Keratinocyte (primary cell): ENCODE data around the gene RBFA. TPM values are rescaled to one million over a fixed set of nuclear protein-coding genes. Genes with fewer than 3 reads are reported as not detected.
"Not testable (repeated sequence)": the region's sequence is repeated elsewhere in the genome, so short reads cannot be mapped to it uniquely, and the experiment has no call there.

Experiments
- DNase-seq: peaks from one replicate; pipeline ENCODE4 v3.0.0-alpha.2; 2011; ENCODE audit warnings: low read depth, missing footprints, low spot score
- FAIRE-seq: peaks from 2 replicates; lab custom pipeline; 2011; peaks lifted over from hg19 to GRCh38; lab: Jason Lieb, UNC
- H2AFZ ChIP-seq: 2 replicates; pipeline ENCODE4 v1.6.0; 2012; ENCODE audit warnings: low read length, control low read depth, inconsistent platforms; ENCODE audit not compliant: control insufficient read depth
- H3K27ac ChIP-seq: 2 replicates; pipeline ENCODE4 v1.5.1; 2011; ENCODE audit warnings: low read length; ENCODE audit not compliant: control insufficient read depth, insufficient read depth
- H3K27me3 ChIP-seq: 3 replicates; pipeline ENCODE4 v1.6.0; 2011; ENCODE audit warnings: low read length; ENCODE audit not compliant: control insufficient read depth, insufficient read depth; ENCODE audit errors: extremely low read depth
- H3K36me3 ChIP-seq, 2 experiments: 2 replicates in 1 of 2; 3 replicates in 1 of 2; pipeline ENCODE4 v1.5.1; 2011; ENCODE audit warnings: low read length in 2 of 2, mild to moderate bottlenecking in 1 of 2; ENCODE audit not compliant: control insufficient read depth in 2 of 2, insufficient read depth in 2 of 2; ENCODE audit errors: extremely low read depth in 1 of 2
- H3K4me1 ChIP-seq: 3 replicates; pipeline ENCODE4 v1.5.1; 2011; ENCODE audit warnings: low read length; ENCODE audit not compliant: control insufficient read depth, insufficient read depth; ENCODE audit errors: extremely low read depth
- H3K4me2 ChIP-seq: 3 replicates; pipeline ENCODE4 v1.6.0; 2011; ENCODE audit warnings: low read depth, low read length; ENCODE audit not compliant: control insufficient read depth, insufficient read depth; ENCODE audit errors: extremely low read depth
- H3K4me3 ChIP-seq, 3 experiments: fragments of 200-600 bp in 1 of 3; sonication (generic) in 1 of 3; 2 replicates in 2 of 3; 3 replicates in 1 of 3; pipeline ENCODE4 v1.5.1; 2011 to 2016; ENCODE audit warnings: low read length in 3 of 3, mild to moderate bottlenecking in 3 of 3, control low read depth in 2 of 3, inconsistent platforms in 1 of 3, low read depth in 1 of 3, mixed read lengths in 1 of 3, mixed run types in 1 of 3, moderate library complexity in 1 of 3; ENCODE audit not compliant: control insufficient read depth in 2 of 3, insufficient read depth in 2 of 3; ENCODE audit errors: extremely low read depth in 1 of 3
- H3K79me2 ChIP-seq: 2 replicates; pipeline ENCODE4 v1.6.0; 2012; ENCODE audit warnings: low read length; ENCODE audit not compliant: control insufficient read depth, insufficient read depth
- H3K9ac ChIP-seq: 3 replicates; pipeline ENCODE4 v1.6.0; 2011; ENCODE audit warnings: low read length; ENCODE audit not compliant: control insufficient read depth, insufficient read depth; ENCODE audit errors: extremely low read depth
- H3K9me1 ChIP-seq: 3 replicates; pipeline ENCODE4 v1.6.0; 2011; ENCODE audit warnings: low read length; ENCODE audit not compliant: control insufficient read depth, insufficient read depth; ENCODE audit errors: extremely low read depth
- H3K9me3 ChIP-seq: 2 replicates; pipeline ENCODE4 v1.5.1; 2012; ENCODE audit warnings: low read depth, low read length; ENCODE audit not compliant: control insufficient read depth
- H4K20me1 ChIP-seq: 3 replicates; pipeline ENCODE4 v1.6.0; 2011; ENCODE audit warnings: low read length; ENCODE audit not compliant: control insufficient read depth, insufficient read depth; ENCODE audit errors: extremely low read depth
- EZH2 ChIP-seq: IDR thresholded peaks from one replicate; pipeline ENCODE4 v1.6.1; 2012; ENCODE audit warnings: inconsistent platforms, mild to moderate bottlenecking, low read length, moderate library complexity
- dilution Hi-C: fragments of 300-500 bp; cut with MboI; formaldehyde crosslinking; loops from one replicate; pipeline ENCODE4 v1.7.0; 2020; ENCODE audit warnings: low sequenced_read_pairs; ENCODE audit not compliant: extremely low pct_ligation_motif_present
- polyA plus RNA-seq, 5 experiments: library from polyadenylated mRNA; depleted of rRNA in 3 of 5; stranded (reverse) in 3 of 5; stranded (forward) in 1 of 5; unstranded in 1 of 5; fragments of >200 nt; gene quantifications; 1 replicate in 1 of 5; 2 replicates in 3 of 5; 3 replicates in 1 of 5; pipeline versions ENCODE4 v1.2.1 to v1.2.3, GENCODE V29; 2011 to 2012; ENCODE audit warnings: missing spikeins in 2 of 5, low read depth in 1 of 5, low replicate concordance in 1 of 5
- TF ChIP-seq, protein P1 (sequence below), 3 experiments: IDR thresholded peaks in 1 of 3; conservative IDR thresholded peaks in 1 of 3; optimal IDR thresholded peaks in 1 of 3; 2 replicates in 2 of 3; 3 replicates in 1 of 3; pipeline versions ENCODE3 to v1.5.1; 2011; ENCODE audit warnings: low read length in 3 of 3, mild to moderate bottlenecking in 3 of 3, moderate library complexity in 2 of 3, control low read depth in 1 of 3, inconsistent platforms in 1 of 3; ENCODE audit not compliant: insufficient read depth in 2 of 3; ENCODE audit errors: extremely low read depth in 1 of 3

RBFA gene
- polyA plus RNA-seq, 1 donor (not counting 4 experiments of a cell fraction or from before 2014, with no cell fraction given) = 30.7 TPM

DNA sequence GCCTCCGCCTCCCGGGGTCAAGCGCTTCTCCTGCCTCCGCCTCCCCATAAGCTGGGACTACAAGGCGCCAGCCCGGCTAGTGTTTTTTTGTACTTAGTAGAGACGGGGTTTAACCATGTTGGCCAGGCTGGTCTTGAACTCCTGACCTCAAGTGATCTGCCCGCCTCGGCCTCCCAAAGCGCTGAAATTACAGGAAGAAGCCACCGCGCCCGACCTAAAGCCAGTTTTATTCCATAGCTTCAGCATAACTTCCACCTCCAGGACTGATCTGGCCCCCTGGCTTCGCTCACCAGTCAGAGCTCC, 45.1 kb upstream of the RBFA start:
- peak overlapping the region; percentile 16 for H2AFZ ChIP-seq
- no peak for FAIRE-seq
- DNase-seq = no peak

DNA sequence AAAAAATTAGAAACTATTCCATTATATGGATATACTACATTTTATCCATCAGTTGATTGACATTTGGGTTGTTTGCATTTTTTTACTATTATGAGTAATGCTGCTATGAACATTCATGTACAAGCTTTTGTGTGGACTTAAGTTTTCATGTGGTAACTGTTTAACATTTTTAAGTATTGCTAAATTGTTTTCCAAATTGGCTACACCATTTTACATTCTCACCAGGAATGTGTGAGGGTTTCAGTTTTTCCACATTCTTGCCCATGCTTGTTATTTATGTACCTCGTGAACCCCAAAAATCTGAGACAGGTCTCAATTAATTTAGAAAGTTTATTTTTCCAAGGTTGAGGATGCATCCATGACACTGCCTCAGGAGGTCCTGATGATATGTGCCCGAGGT, 42.7 kb upstream of the RBFA start:
- no peak overlapping the region for H3K4me2 ChIP-seq
- no peaks in the 10 kb centered on the region for H3K36me3 ChIP-seq
- no peak for FAIRE-seq
- no peaks in the 10 kb centered on the region for H3K27me3 ChIP-seq
- DNase-seq = no peak
- no peak overlapping the region for H3K4me3 ChIP-seq
- H3K27ac ChIP-seq = no peak overlapping the region
- H3K79me2 ChIP-seq = peaks cover 18% of the 10 kb centered on the region
- no peak overlapping the region for H2AFZ ChIP-seq
- no peak overlapping the region for H3K9ac ChIP-seq
- dilution Hi-C loops = no loop called here
- H3K4me1 ChIP-seq = peaks cover 8% of the 10 kb centered on the region
- H3K9me1 ChIP-seq = no peaks in the 10 kb centered on the region
- H4K20me1 ChIP-seq = peaks cover 9% of the 10 kb centered on the region
- H3K9me3 ChIP-seq = no peaks in the 10 kb centered on the region
- TF ChIP-seq EZH2 = no peak
- TF ChIP-seq, protein P1, sequence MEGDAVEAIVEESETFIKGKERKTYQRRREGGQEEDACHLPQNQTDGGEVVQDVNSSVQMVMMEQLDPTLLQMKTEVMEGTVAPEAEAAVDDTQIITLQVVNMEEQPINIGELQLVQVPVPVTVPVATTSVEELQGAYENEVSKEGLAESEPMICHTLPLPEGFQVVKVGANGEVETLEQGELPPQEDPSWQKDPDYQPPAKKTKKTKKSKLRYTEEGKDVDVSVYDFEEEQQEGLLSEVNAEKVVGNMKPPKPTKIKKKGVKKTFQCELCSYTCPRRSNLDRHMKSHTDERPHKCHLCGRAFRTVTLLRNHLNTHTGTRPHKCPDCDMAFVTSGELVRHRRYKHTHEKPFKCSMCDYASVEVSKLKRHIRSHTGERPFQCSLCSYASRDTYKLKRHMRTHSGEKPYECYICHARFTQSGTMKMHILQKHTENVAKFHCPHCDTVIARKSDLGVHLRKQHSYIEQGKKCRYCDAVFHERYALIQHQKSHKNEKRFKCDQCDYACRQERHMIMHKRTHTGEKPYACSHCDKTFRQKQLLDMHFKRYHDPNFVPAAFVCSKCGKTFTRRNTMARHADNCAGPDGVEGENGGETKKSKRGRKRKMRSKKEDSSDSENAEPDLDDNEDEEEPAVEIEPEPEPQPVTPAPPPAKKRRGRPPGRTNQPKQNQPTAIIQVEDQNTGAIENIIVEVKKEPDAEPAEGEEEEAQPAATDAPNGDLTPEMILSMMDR (optimal IDR thresholded peaks at IDR 0.05 in 1 of 3, IDR thresholded peaks at IDR 0.05 in 1 of 3, conservative IDR thresholded peaks at IDR 0.05 in 1 of 3; ENCODE audit: extremely low read depth in 1 of 3, insufficient read depth in 2 of 3, low read length in 3 of 3) = no peak

More for the DNA sequence above, 45.1 kb upstream of the RBFA start:
- peaks cover 0 to 6% of the 10 kb centered on the region in 2 experiments for H3K36me3 ChIP-seq
- peaks cover 3% of the 10 kb centered on the region for H3K9me1 ChIP-seq
- H3K79me2 ChIP-seq = peaks cover 41% of the 10 kb centered on the region
- H3K4me2 ChIP-seq = peak overlapping the region; percentile 85
- H3K9me3 ChIP-seq = no peaks in the 10 kb centered on the region
- H3K27ac ChIP-seq = peak overlapping the region; percentile 77
- H3K4me1 ChIP-seq = peaks cover 13% of the 10 kb centered on the region
- dilution Hi-C loops = no loop called here
- peak overlapping the region; percentile 85 for H3K9ac ChIP-seq
- peak overlapping the region; percentile 94 to 100 (median 99) for H3K4me3 ChIP-seq
- peaks cover 16% of the 10 kb centered on the region for H4K20me1 ChIP-seq
- TF ChIP-seq, protein P1 (optimal IDR thresholded peaks at IDR 0.05 in 1 of 3, IDR thresholded peaks at IDR 0.05 in 1 of 3, conservative IDR thresholded peaks at IDR 0.05 in 1 of 3; ENCODE audit: extremely low read depth in 1 of 3, insufficient read depth in 2 of 3, low read length in 3 of 3) = no peak
- TF ChIP-seq EZH2 = no peak
- H3K27me3 ChIP-seq = no peaks in the 10 kb centered on the region

DNA sequence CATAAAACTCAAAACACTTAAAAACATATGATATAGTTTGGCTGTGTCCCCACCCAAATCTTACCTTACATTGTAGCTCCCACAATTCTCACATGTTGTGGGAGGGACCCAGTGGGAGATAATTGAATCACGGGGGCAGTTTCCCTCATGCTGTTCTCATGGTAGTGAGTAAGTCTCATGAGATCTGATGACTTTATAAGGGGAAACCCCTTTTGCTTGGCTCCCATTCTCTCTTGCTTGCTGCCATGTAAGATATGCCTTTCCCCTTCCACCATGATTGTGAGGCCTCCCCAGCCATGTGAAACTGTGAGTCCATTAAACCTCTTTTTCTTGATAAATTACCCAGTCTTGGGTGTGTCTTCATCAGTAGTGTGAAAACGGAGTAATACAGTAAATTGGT, 34.5 kb upstream of the RBFA start:
- H3K79me2 ChIP-seq, H3K4me1 ChIP-seq, H2AFZ ChIP-seq, H3K9me1 ChIP-seq, H3K4me3 ChIP-seq, FAIRE-seq, H3K9ac ChIP-seq, H3K4me2 ChIP-seq, H4K20me1 ChIP-seq, DNase-seq, H3K9me3 ChIP-seq, H3K36me3 ChIP-seq, H3K27me3 ChIP-seq, H3K27ac ChIP-seq, dilution Hi-C loops: not testable (repeated sequence)
